ENCODE results near the gene PNLIPRP2.

PNLIPRP2 gene

GRCh38 chr10:116631871-116632295 lies 11.1 kb downstream of the PNLIPRP2 start:
- TF ChIP-seq ZNF521 (tag by site-specific recombination; IDR thresholded peaks at IDR 0.05) (no peak), ZNF571 (tag by site-specific recombination; IDR thresholded peaks at IDR 0.05) (no peak), ZNF488 (tag by site-specific recombination; IDR thresholded peaks at IDR 0.05) (no peak), ZNF791 (tag by site-specific recombination; IDR thresholded peaks at IDR 0.05) (no peak), MYNN (tag by site-specific recombination; IDR thresholded peaks at IDR 0.05; ENCODE audit: borderline replicate concordance) (no peak), ZNF121 (tag by site-specific recombination; IDR thresholded peaks at IDR 0.05) (no peak), ZBTB6 (tag by site-specific recombination; IDR thresholded peaks at IDR 0.05) (no peak), ZBTB20 (tag by site-specific recombination; IDR thresholded peaks at IDR 0.05) (no peak), YY1 (tag by site-specific recombination; IDR thresholded peaks at IDR 0.05) (no peak)
- TF ChIP-seq, protein P1, sequence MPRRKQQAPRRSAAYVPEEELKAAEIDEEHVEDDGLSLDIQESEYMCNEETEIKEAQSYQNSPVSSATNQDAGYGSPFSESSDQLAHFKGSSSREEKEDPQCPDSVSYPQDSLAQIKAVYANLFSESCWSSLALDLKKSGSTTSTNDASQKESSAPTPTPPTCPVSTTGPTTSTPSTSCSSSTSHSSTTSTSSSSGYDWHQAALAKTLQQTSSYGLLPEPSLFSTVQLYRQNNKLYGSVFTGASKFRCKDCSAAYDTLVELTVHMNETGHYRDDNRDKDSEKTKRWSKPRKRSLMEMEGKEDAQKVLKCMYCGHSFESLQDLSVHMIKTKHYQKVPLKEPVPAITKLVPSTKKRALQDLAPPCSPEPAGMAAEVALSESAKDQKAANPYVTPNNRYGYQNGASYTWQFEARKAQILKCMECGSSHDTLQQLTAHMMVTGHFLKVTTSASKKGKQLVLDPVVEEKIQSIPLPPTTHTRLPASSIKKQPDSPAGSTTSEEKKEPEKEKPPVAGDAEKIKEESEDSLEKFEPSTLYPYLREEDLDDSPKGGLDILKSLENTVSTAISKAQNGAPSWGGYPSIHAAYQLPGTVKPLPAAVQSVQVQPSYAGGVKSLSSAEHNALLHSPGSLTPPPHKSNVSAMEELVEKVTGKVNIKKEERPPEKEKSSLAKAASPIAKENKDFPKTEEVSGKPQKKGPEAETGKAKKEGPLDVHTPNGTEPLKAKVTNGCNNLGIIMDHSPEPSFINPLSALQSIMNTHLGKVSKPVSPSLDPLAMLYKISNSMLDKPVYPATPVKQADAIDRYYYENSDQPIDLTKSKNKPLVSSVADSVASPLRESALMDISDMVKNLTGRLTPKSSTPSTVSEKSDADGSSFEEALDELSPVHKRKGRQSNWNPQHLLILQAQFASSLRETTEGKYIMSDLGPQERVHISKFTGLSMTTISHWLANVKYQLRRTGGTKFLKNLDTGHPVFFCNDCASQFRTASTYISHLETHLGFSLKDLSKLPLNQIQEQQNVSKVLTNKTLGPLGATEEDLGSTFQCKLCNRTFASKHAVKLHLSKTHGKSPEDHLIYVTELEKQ (tag by site-specific recombination; IDR thresholded peaks at IDR 0.05; ENCODE audit: borderline replicate concordance): no peak
- TF ChIP-seq, protein P2, sequence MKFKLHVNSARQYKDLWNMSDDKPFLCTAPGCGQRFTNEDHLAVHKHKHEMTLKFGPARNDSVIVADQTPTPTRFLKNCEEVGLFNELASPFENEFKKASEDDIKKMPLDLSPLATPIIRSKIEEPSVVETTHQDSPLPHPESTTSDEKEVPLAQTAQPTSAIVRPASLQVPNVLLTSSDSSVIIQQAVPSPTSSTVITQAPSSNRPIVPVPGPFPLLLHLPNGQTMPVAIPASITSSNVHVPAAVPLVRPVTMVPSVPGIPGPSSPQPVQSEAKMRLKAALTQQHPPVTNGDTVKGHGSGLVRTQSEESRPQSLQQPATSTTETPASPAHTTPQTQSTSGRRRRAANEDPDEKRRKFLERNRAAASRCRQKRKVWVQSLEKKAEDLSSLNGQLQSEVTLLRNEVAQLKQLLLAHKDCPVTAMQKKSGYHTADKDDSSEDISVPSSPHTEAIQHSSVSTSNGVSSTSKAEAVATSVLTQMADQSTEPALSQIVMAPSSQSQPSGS (tag by site-specific recombination; IDR thresholded peaks at IDR 0.05; ENCODE audit: low read depth): no peak
- Histone ChIP-seq H3K4me3 (ENCODE audit: low read depth, low read length) (no peak overlapping the region), H3K9me3 (ENCODE audit: control insufficient read depth, insufficient read depth, low read depth, low read length) (no peaks in the 10 kb centered on the region), H3K27ac (ENCODE audit: extremely low read depth, low read depth, low read length) (no peak overlapping the region), H3K4me1 (ENCODE audit: control insufficient read depth, insufficient read depth, low read length) (no peaks in the 10 kb centered on the region), H3K36me3 (ENCODE audit: control insufficient read depth in 2 of 2, insufficient read depth in 1 of 2, low read length in 2 of 2) (no peaks in the 10 kb centered on the region)
- POLR2A ChIA-PET: no interaction called here
- CTCF ChIA-PET: interaction anchor here (1.3 kb wide), 1 partner anchor 156 kb away, joined by 4 read pairs; no protein-coding TSS in a partner anchor

DNA sequence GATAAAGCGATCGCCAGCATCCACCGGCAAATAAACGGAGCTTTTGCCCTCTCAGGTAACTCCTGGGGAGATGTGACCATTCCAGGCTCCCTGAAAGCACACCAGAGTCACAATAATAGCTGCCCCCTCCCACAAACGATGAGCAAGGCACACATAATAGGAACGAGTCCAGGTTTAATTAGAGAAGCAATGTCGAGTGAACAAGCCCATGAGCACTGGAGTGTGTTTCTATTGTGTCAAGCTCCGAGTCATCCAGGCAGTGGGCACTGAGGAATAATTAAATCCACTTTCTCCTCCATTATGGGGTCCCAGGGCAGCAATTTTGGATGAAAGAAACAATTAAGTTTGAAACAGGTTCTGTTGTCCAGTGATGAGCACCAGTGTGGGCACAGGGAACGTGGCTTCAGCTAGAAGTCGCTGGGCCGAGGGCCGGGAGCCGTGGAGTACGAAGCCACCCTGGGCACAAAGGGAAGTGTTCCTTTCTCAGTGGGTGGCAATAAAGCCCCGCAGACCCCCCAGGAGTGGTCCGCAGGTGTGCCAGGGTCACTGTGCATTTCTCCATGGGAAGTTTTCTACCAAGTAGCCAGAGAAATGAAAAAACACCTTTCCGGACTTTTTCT lies 12.0 kb downstream of the PNLIPRP2 start:
- POLR2A ChIA-PET: no interaction called here
- Histone ChIP-seq H3K4me1 (ENCODE audit: control insufficient read depth, insufficient read depth, low read length) (no peaks in the 10 kb centered on the region), H3K9me3 (ENCODE audit: control insufficient read depth, insufficient read depth, low read depth, low read length) (no peaks in the 10 kb centered on the region), H3K36me3 (ENCODE audit: control insufficient read depth in 2 of 2, insufficient read depth in 1 of 2, low read length in 2 of 2) (no peaks in the 10 kb centered on the region), H3K4me3 (ENCODE audit: low read depth, low read length) (no peak overlapping the region), H3K27ac (ENCODE audit: extremely low read depth, low read depth, low read length) (no peak overlapping the region)
- CTCF ChIA-PET: no interaction called here
- TF ChIP-seq ZNF658 (tag by site-specific recombination; IDR thresholded peaks at IDR 0.05) (no peak), BCL11B (tag by site-specific recombination; IDR thresholded peaks at IDR 0.05; ENCODE audit: low read depth) (no peak), ZEB2 (tag by site-specific recombination; IDR thresholded peaks at IDR 0.05) (no peak), ZNF768 (tag by site-specific recombination; IDR thresholded peaks at IDR 0.05) (no peak), ZNF544 (tag by site-specific recombination; IDR thresholded peaks at IDR 0.05) (no peak), ZNF148 (tag by site-specific recombination; IDR thresholded peaks at IDR 0.05; ENCODE audit: borderline replicate concordance) (no peak), RBAK (tag by site-specific recombination; IDR thresholded peaks at IDR 0.05) (no peak), ZNF514 (tag by site-specific recombination; IDR thresholded peaks at IDR 0.05) (no peak), ZNF530 (tag by site-specific recombination; IDR thresholded peaks at IDR 0.05; ENCODE audit: low read depth) (no peak), ZNF426 (tag by site-specific recombination; IDR thresholded peaks at IDR 0.05) (no peak), INSM2 (tag by site-specific recombination; IDR thresholded peaks at IDR 0.05) (no peak), ZNF561 (tag by site-specific recombination; IDR thresholded peaks at IDR 0.05; ENCODE audit: borderline replicate concordance) (no peak)
- TF ChIP-seq, protein P3, sequence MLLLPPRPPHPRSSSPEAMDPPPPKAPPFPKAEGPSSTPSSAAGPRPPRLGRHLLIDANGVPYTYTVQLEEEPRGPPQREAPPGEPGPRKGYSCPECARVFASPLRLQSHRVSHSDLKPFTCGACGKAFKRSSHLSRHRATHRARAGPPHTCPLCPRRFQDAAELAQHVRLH (tag by site-specific recombination; IDR thresholded peaks at IDR 0.05): no peak

Data from HEK293 (cell line).